ENCODE measurements around the gene STT3B.

Gene STT3B

DNA sequence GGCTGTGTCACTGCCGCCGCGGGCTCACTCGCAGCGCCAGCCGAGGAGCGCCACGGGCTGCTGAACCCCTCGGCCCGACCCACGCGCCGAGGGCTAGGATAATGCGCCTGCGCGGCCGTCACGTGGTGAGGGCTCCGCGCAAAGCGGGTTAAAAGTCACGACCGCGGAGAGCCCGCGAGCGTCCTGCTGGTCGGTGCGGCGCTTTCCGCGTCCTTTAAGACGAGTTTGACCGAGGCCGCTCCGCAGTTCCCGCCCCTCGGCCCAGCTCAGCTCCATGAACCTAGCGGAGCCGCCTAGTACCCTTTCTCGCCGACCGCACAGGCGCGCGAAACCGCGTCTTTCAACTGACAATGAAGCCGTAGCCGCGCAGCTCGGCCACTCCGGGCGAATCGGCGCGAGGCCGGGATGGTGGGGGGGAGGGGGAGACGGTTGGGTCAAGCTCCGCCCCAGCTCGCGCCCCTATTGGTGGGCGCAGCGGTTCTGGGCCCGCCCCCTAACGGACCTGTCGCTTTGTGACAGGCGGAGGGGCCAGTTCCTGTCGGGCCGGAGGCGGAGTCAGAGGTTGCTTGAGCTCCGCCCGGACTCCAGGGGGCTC lies 636 bp upstream of the STT3B start (continued):
- TF ChIP-seq ZNF140 (tag by site-specific recombination; IDR thresholded peaks at IDR 0.05) (no peak), ZNF19 (tag by site-specific recombination; IDR thresholded peaks at IDR 0.05; ENCODE audit: low read depth) (no peak), ZNF792 (tag by site-specific recombination; IDR thresholded peaks at IDR 0.05) (no peak), ZNF785 (tag by site-specific recombination; IDR thresholded peaks at IDR 0.05) (peak; percentile 51; the same call in 1 of the 2 replicates), KLF10 (tag by site-specific recombination; IDR thresholded peaks at IDR 0.05) (no peak), GLI2 (tag by site-specific recombination; IDR thresholded peaks at IDR 0.05; ENCODE audit: borderline replicate concordance, low read depth) (no peak), ZNF138 (tag by site-specific recombination; IDR thresholded peaks at IDR 0.05; ENCODE audit: borderline replicate concordance) (no peak), ZNF548 (tag by site-specific recombination; IDR thresholded peaks at IDR 0.05) (no peak), BCL11B (tag by site-specific recombination; IDR thresholded peaks at IDR 0.05; ENCODE audit: low read depth) (peak; percentile 90), ZNF518A (tag by site-specific recombination; conservative IDR thresholded peaks at IDR 0.05; ENCODE audit: low read depth) (no peak), OVOL3 (tag by site-specific recombination; IDR thresholded peaks at IDR 0.05) (peak; percentile 99), AEBP2 (tag by site-specific recombination; IDR thresholded peaks at IDR 0.05; ENCODE audit: borderline replicate concordance) (0 out of 2 replicates have a peak, but pooled peaks have one; percentile 20), ZBTB21 (tag by site-specific recombination; IDR thresholded peaks at IDR 0.05) (no peak), ZNF221 (tag by site-specific recombination; IDR thresholded peaks at IDR 0.05; ENCODE audit: borderline replicate concordance) (no peak), ZNF169 (tag by site-specific recombination; IDR thresholded peaks at IDR 0.05) (no peak), ZNF555 (tag by site-specific recombination; conservative IDR thresholded peaks at IDR 0.05) (no peak), ZNF211 (tag by site-specific recombination; IDR thresholded peaks at IDR 0.05; ENCODE audit: low read depth) (no peak), GFI1B (tag by site-specific recombination; IDR thresholded peaks at IDR 0.05) (no peak), ZNF391 (tag by site-specific recombination; IDR thresholded peaks at IDR 0.05; ENCODE audit: borderline replicate concordance, low read depth) (peak; percentile 55; the same call in 1 of the 2 replicates), REPIN1 (tag by site-specific recombination; IDR thresholded peaks at IDR 0.05; ENCODE audit: low read depth) (no peak), ZFHX2 (tag by site-specific recombination; conservative IDR thresholded peaks at IDR 0.05) (peak; percentile 45; the same call in 1 of the 2 replicates), ZNF768 (tag by site-specific recombination; IDR thresholded peaks at IDR 0.05) (no peak), ZNF621 (tag by site-specific recombination; IDR thresholded peaks at IDR 0.05) (no peak), ZNF394 (tag by site-specific recombination; IDR thresholded peaks at IDR 0.05; ENCODE audit: borderline replicate concordance) (peak; percentile 46; the same call in 1 of the 2 replicates), ZNF626 (tag by site-specific recombination; IDR thresholded peaks at IDR 0.05) (no peak), INSM2 (tag by site-specific recombination; IDR thresholded peaks at IDR 0.05) (peak; percentile 48), ZNF701 (tag by site-specific recombination; IDR thresholded peaks at IDR 0.05) (no peak), ZNF155 (tag by site-specific recombination; IDR thresholded peaks at IDR 0.05) (no peak), ATF2 (tag by site-specific recombination; IDR thresholded peaks at IDR 0.05; ENCODE audit: low read depth) (no peak)
- TF ChIP-seq, protein P1, sequence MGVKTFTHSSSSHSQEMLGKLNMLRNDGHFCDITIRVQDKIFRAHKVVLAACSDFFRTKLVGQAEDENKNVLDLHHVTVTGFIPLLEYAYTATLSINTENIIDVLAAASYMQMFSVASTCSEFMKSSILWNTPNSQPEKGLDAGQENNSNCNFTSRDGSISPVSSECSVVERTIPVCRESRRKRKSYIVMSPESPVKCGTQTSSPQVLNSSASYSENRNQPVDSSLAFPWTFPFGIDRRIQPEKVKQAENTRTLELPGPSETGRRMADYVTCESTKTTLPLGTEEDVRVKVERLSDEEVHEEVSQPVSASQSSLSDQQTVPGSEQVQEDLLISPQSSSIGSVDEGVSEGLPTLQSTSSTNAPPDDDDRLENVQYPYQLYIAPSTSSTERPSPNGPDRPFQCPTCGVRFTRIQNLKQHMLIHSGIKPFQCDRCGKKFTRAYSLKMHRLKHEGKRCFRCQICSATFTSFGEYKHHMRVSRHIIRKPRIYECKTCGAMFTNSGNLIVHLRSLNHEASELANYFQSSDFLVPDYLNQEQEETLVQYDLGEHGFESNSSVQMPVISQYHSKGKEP (tag by site-specific recombination; IDR thresholded peaks at IDR 0.05): no peak

Data from HEK293 (cell line).